K562 (cell line): ENCODE data around the gene PRKG2. TPM values are rescaled to one million over a fixed set of nuclear protein-coding genes. Genes with fewer than 3 reads are reported as not detected.

Source experiments
- ATAC-seq: fragments of 200-7000 bp; cut with Tn5 transposase; 3 replicates; pipeline ENCODE4 v1.9.1; 2020; ENCODE audit warnings: moderate library complexity
- BruUV-seq: library from RNA; stranded (reverse); fragments of 400-500 nt; replicated peaks from 2 replicates; lab custom pipeline; 2021; lab: Mats Ljungman, UMichigan
- CTCF ChIA-PET: fragments of 300-600 bp; formaldehyde crosslinking; extraction: SDS; loops from one replicate; lab custom pipeline; 2021; ENCODE audit warnings: low intra/inter-chr PET ratio; lab: Yijun Ruan, JAX
- POLR2A ChIA-PET: fragments of 300-600, 350-650 bp; sonication (Branson Sonifier 250); formaldehyde crosslinking; extraction: SDS; loops from one replicate; lab custom pipeline; 2021; ENCODE audit warnings: antibody characterized with exemption, inconsistent platforms; lab: Yijun Ruan, JAX
- DNase-seq, 4 experiments: peaks; one replicate each; pipeline versions ENCODE4 v3.0.0 to v3.0.0-alpha.2; 2011 to 2018; ENCODE audit warnings: low spot score in 3 of 4, mixed read lengths in 3 of 4; ENCODE audit errors: extremely low read depth in 1 of 4
- FAIRE-seq: peaks from 2 replicates; lab custom pipeline; 2011; peaks lifted over from hg19 to GRCh38; lab: Jason Lieb, UNC
- H2AFZ ChIP-seq: 2 replicates; pipeline ENCODE4 v1.6.0; 2011; ENCODE audit warnings: low read depth, low read length, control low read depth, inconsistent platforms
- H3K27ac ChIP-seq: fragments of 200-600 bp; 3 replicates; pipeline ENCODE4 v1.8.0; 2011; ENCODE audit warnings: low read depth, mild to moderate bottlenecking, control low read depth, inconsistent platforms, low read length, moderate library complexity, mixed read lengths; ENCODE audit errors: extremely low read depth
- H3K27me3 ChIP-seq, 2 experiments: fragments of 300-600 bp in 1 of 2; 2 replicates in 1 of 2; 3 replicates in 1 of 2; pipeline versions ENCODE4 v1.6.0 to v1.8.0; 2011; ENCODE audit warnings: inconsistent platforms in 2 of 2, low read length in 2 of 2, mild to moderate bottlenecking in 1 of 2, mixed read lengths in 1 of 2, moderate library complexity in 1 of 2; ENCODE audit not compliant: control insufficient read depth in 2 of 2, insufficient read depth in 2 of 2
- H3K36me3 ChIP-seq: fragments of 300-600 bp; 3 replicates; pipeline ENCODE4 v1.8.0; 2011; ENCODE audit warnings: mild to moderate bottlenecking, low read length, inconsistent platforms; ENCODE audit not compliant: control insufficient read depth, insufficient read depth
- H3K4me1 ChIP-seq, 2 experiments: fragments of 200-600 bp in 1 of 2; replicated peaks in 1 of 2; 2 replicates in 1 of 2; 3 replicates in 1 of 2; pipeline versions ENCODE4 v1.5.1 to v1.8.0; 2011; ENCODE audit warnings: inconsistent platforms in 2 of 2, low read length in 2 of 2, mild to moderate bottlenecking in 1 of 2, mixed read lengths in 1 of 2, moderate library complexity in 1 of 2; ENCODE audit not compliant: control insufficient read depth in 2 of 2, insufficient read depth in 2 of 2
- H3K4me2 ChIP-seq: 2 replicates; pipeline ENCODE4 v1.6.1; 2011; ENCODE audit warnings: low read length, control low read depth, inconsistent platforms, mixed read lengths; ENCODE audit not compliant: insufficient read depth
- H3K4me3 ChIP-seq: fragments of 200-600 bp; sonication (generic), shearing (Covaris generic); 2 replicates; pipeline ENCODE4 v1.5.1; 2016; ENCODE audit warnings: control low read depth, inconsistent platforms
- H3K79me2 ChIP-seq: fragments of 200-600 bp; 3 replicates; pipeline ENCODE4 v1.8.0; 2011; ENCODE audit warnings: low read length, inconsistent platforms; ENCODE audit not compliant: control insufficient read depth, insufficient read depth
- H3K9ac ChIP-seq, 2 experiments: 2 replicates each; pipeline versions ENCODE4 v1.6.0 to v1.6.1; 2011; ENCODE audit warnings: low read depth in 2 of 2, low read length in 2 of 2, control low read depth in 1 of 2, inconsistent platforms in 1 of 2, mild to moderate bottlenecking in 1 of 2, mixed read lengths in 1 of 2; ENCODE audit not compliant: insufficient read depth in 1 of 2
- H3K9me1 ChIP-seq: one replicate; pipeline ENCODE4 v1.6.0; 2011; ENCODE audit warnings: inconsistent platforms, mild to moderate bottlenecking, low read length, moderate library complexity; ENCODE audit not compliant: control insufficient read depth, insufficient read depth
- H3K9me3 ChIP-seq: replicated peaks from 2 replicates; pipeline ENCODE4 v1.5.1; 2011; ENCODE audit warnings: low read depth, low read length, inconsistent platforms; ENCODE audit not compliant: control insufficient read depth, insufficient read depth
- H4K20me1 ChIP-seq: replicated peaks from 2 replicates; pipeline ENCODE4 v1.6.1; 2011; ENCODE audit warnings: low read length, inconsistent platforms, mixed read lengths; ENCODE audit not compliant: control insufficient read depth, insufficient read depth
- CHD2 ChIP-seq: IDR thresholded peaks from 2 replicates; pipeline ENCODE4 v1.6.1; 2011; ENCODE audit warnings: low read depth, low read length
- FOXA3 ChIP-seq, 2 experiments: fragments of 450-650 bp in 1 of 2; sonication (generic) in 1 of 2; formaldehyde crosslinking; IDR thresholded peaks in 1 of 2; conservative IDR thresholded peaks in 1 of 2; 2 replicates each; pipeline versions ENCODE4 v1.4.0 to v1.8.0; 2020 to 2022; ENCODE audit warnings: mild to moderate bottlenecking in 2 of 2, missing genetic modification reagents in 1 of 2
- GABPB1 ChIP-seq: sonication (generic); formaldehyde crosslinking; IDR thresholded peaks from 2 replicates; pipeline ENCODE4 v1.8.0; 2022; ENCODE audit warnings: mild to moderate bottlenecking, missing genetic modification reagents
- NELFE ChIP-seq: IDR thresholded peaks from 2 replicates; pipeline ENCODE4 v1.6.1; 2011; ENCODE audit warnings: mild to moderate bottlenecking; ENCODE audit not compliant: insufficient read depth, insufficient read length
- POLR2AphosphoS2 ChIP-seq: IDR thresholded peaks from 2 replicates; pipeline ENCODE4 v1.6.1; 2012; ENCODE audit warnings: low read length, improper control_type of control experiment
- PRMT5 ChIP-seq: sonication (generic); formaldehyde crosslinking; IDR thresholded peaks from 2 replicates; pipeline ENCODE4 v1.5.0; 2020; ENCODE audit warnings: missing genetic modification reagents
- RBFOX2 ChIP-seq: fragments of 200-400 bp; formaldehyde crosslinking; IDR thresholded peaks from 2 replicates; pipeline ENCODE4 v1.6.1; 2017; ENCODE audit warnings: low read depth, mild to moderate bottlenecking, low read length, moderate library complexity
- RBM14 ChIP-seq: fragments of 200-400 bp; formaldehyde crosslinking; IDR thresholded peaks from 2 replicates; pipeline ENCODE4 v1.6.1; 2018; ENCODE audit warnings: low read depth, mild to moderate bottlenecking, low read length, moderate library complexity, borderline replicate concordance; ENCODE audit not compliant: insufficient read depth
- RBM22 ChIP-seq: fragments of 200-400 bp; formaldehyde crosslinking; IDR thresholded peaks from 2 replicates; pipeline ENCODE4 v1.6.1; 2018; ENCODE audit warnings: low read length, low read depth; ENCODE audit not compliant: poor library complexity, severe bottlenecking
- RBM34 ChIP-seq: fragments of 200-400 bp; formaldehyde crosslinking; IDR thresholded peaks from 2 replicates; pipeline ENCODE4 v1.6.1; 2018; ENCODE audit warnings: low read length, borderline replicate concordance; ENCODE audit not compliant: insufficient read depth
- SLC30A9 ChIP-seq: fragments of 250-450 bp; sonication (Bioruptor Pico); IDR thresholded peaks from 2 replicates; pipeline ENCODE4 v1.8.0; 2022; ENCODE audit warnings: mild to moderate bottlenecking, moderate library complexity
- SMAD3 ChIP-seq: fragments of 450-650 bp; formaldehyde crosslinking; conservative IDR thresholded peaks from 2 replicates; pipeline ENCODE4 v1.4.0; 2020; ENCODE audit warnings: mild to moderate bottlenecking
- SRSF7 ChIP-seq: fragments of 200-400 bp; formaldehyde crosslinking; optimal IDR thresholded peaks from 2 replicates; pipeline ENCODE3; 2017; ENCODE audit warnings: mild to moderate bottlenecking, low read depth, low read length
- TAF15 ChIP-seq: fragments of 200-400 bp; formaldehyde crosslinking; IDR thresholded peaks from 2 replicates; pipeline ENCODE4 v1.6.1; 2017; ENCODE audit warnings: mild to moderate bottlenecking, low read depth, low read length, moderate library complexity
- WGBS: fragments of 100-300 bp; shearing (Covaris generic); methylation state at CpG from one replicate; pipeline ENCODE4 v1.1.6; 2016; ENCODE audit warnings: low coverage, mixed read lengths; ENCODE audit not compliant: insufficient coverage; ENCODE audit errors: missing lambda C conversion rate; 5-methylcytosine and 5-hydroxymethylcytosine counted together
- in situ Hi-C: fragments of 300-500 bp; cut with MboI; formaldehyde crosslinking; loops from 4 replicates; pipeline ENCODE4 v1.15.0; 2018; ENCODE audit warnings: inconsistent platforms, mixed read lengths
- intact Hi-C: fragments of 100-400 bp; cut with micrococcal nuclease; formaldehyde crosslinking; loops from 2 replicates; pipeline ENCODE4 v1.14.2; 2022
- polyA plus RNA-seq, 8 experiments: library from polyadenylated mRNA; depleted of rRNA in 4 of 8; stranded (reverse) in 5 of 8; unstranded in 3 of 8; fragments of >200 nt; fragmentation: Nextera tagmentation in 2 of 8; fragmentation: Illumina TruSeq in 1 of 8; extraction: Ambion mirVana in 2 of 8; extraction: Trizol in 1 of 8; gene quantifications; 2 replicates each; pipeline versions ENCODE4 v1.2.1 to v1.2.3, GENCODE V29; 2011 to 2014; ENCODE audit warnings: inconsistent platforms in 1 of 8, missing spikeins in 1 of 8
- total RNA-seq, 7 experiments: library from RNA; depleted of rRNA in 6 of 7; stranded (reverse); fragments of >200 nt in 6 of 7; fragmentation: Illumina TruSeq in 2 of 7; extraction: Trizol in 2 of 7; gene quantifications; 2 replicates each; pipeline versions ENCODE4 v1.2.1 to v1.2.3, GENCODE V29; 2011 to 2021; ENCODE audit warnings: low replicate concordance in 1 of 7

The PRKG2 gene
- total and polyA plus RNA-seq, 9 of the 15 experiments (the other 6 are each of a cell fraction or from before 2014, with no cell fraction given), result 0.01 to 0.68 (median 0.34) TPM

- TF ChIP-seq FOXA3 (CRISPR knock-in tag; conservative IDR thresholded peaks at IDR 0.05 in 1 of 2, IDR thresholded peaks at IDR 0.05 in 1 of 2), result no peak
- TF ChIP-seq NELFE, result no peak
- TF ChIP-seq RBM14, result no peak
- no peak for TF ChIP-seq SLC30A9
- no peak for TF ChIP-seq RBFOX2
- no peak overlapping the region for H3K4me3 ChIP-seq
- CTCF ChIA-PET, result no interaction called here
- H3K36me3 ChIP-seq, result no peaks in the 10 kb centered on the region
- H3K4me1 ChIP-seq, result peaks cover 0 to 6% of the 10 kb centered on the region in 2 experiments; a peak in 1 of 5 replicates
- POLR2A ChIA-PET, result no interaction called here
- intact Hi-C loops, result no loop called here
- no peak overlapping the region for H2AFZ ChIP-seq
- no peak overlapping the region for H3K27ac ChIP-seq
- BruUV-seq, result no TSS peak
- no peaks in the 10 kb centered on the region for H4K20me1 ChIP-seq
- H3K27me3 ChIP-seq, result peaks cover 5 to 17% of the 10 kb centered on the region in 2 experiments; a peak in 3 of 5 replicates
- in situ Hi-C loops, result no loop called here
- 0% methylated on average over 6 of the region's 6 CpGs for WGBS
- no peak for ATAC-seq
- no peak overlapping the region for H3K4me2 ChIP-seq
- H3K9me3 ChIP-seq, result no peaks in the 10 kb centered on the region
- no peak overlapping the region for H3K9ac ChIP-seq
- H3K9me1 ChIP-seq, result no peaks in the 10 kb centered on the region
- no peak for FAIRE-seq
- no peaks in the 10 kb centered on the region for H3K79me2 ChIP-seq
- no peak for DNase-seq
These were observed 1.4 kb downstream of the PRKG2 start for GRCh38 chr4:81213671-81214070.

GRCh38 chr4:81211956-81212355 lies 3.1 kb downstream of the PRKG2 start:
- no peak overlapping the region for H2AFZ ChIP-seq
- no peaks in the 10 kb centered on the region for H3K79me2 ChIP-seq
- ChIA-PET CTCF (no interaction called here), POLR2A (no interaction called here)
- no peak overlapping the region for H3K4me2 ChIP-seq
- H3K4me3 ChIP-seq, result no peak overlapping the region
- H3K9me1 ChIP-seq, result no peaks in the 10 kb centered on the region
- in situ Hi-C loops, result no loop called here
- FAIRE-seq, result no peak
- peaks cover 0 to 6% of the 10 kb centered on the region in 2 experiments; a peak in 1 of 5 replicates for H3K4me1 ChIP-seq
- BruUV-seq, result no TSS peak
- TF ChIP-seq GABPB1 (no peak), SRSF7 (no peak), POLR2AphosphoS2 (no peak), RBM34 (no peak), CHD2 (no peak), PRMT5 (no peak), RBM22 (no peak), TAF15 (no peak), SMAD3 (CRISPR knock-in tag) (no peak)
- ATAC-seq, result no peak
- no peak overlapping the region for H3K9ac ChIP-seq
- intact Hi-C loops, result no loop called here
- no peaks in the 10 kb centered on the region for H3K36me3 ChIP-seq
- no peaks in the 10 kb centered on the region for H3K9me3 ChIP-seq
- 0% methylated on average over 3 of the region's 3 CpGs for WGBS
- H3K27me3 ChIP-seq, result peaks cover 5 to 17% of the 10 kb centered on the region in 2 experiments; a peak in 3 of 5 replicates
- no peaks in the 10 kb centered on the region for H4K20me1 ChIP-seq
- H3K27ac ChIP-seq, result no peak overlapping the region
- no peak for DNase-seq
